CD4-positive, CD25-positive, alpha-beta regulatory T cell (primary cell): ENCODE data around the gene HAPLN2. TPM values are rescaled to one million over a fixed set of nuclear protein-coding genes. Genes with fewer than 3 reads are reported as not detected.

Source experiments
- ATAC-seq, 2 donors: fragments of 150-1000 bp; cut with Tn5 transposase; one replicate each; pipeline ENCODE4 v1.10.0; 2021; ENCODE audit warnings: low read depth in 2 of 2, moderate number of reproducible peaks in 2 of 2, moderate library complexity in 1 of 2
- DNase-seq, 3 donors: peaks; one replicate each; pipeline versions ENCODE4 v3.0.0 to v3.0.0-alpha.2; 2012 to 2022; ENCODE audit warnings: mixed read lengths in 1 of 3
- H3K27ac ChIP-seq: one replicate; pipeline ENCODE4 v1.7.0; 2013; ENCODE audit warnings: mild to moderate bottlenecking, low read length; ENCODE audit not compliant: insufficient read depth, poor library complexity, severe bottlenecking
- H3K27me3 ChIP-seq: one replicate; pipeline ENCODE4 v1.7.0; 2013; ENCODE audit warnings: low read length; ENCODE audit not compliant: control insufficient read depth, insufficient read depth
- H3K36me3 ChIP-seq: one replicate; pipeline ENCODE4 v1.7.0; 2013; ENCODE audit warnings: mild to moderate bottlenecking, low read length, moderate library complexity; ENCODE audit not compliant: control insufficient read depth, insufficient read depth
- H3K4me1 ChIP-seq: 2 replicates; pipeline ENCODE4 v1.7.0; 2013; ENCODE audit warnings: mild to moderate bottlenecking, low read length; ENCODE audit not compliant: insufficient read depth, control insufficient read depth, poor library complexity, severe bottlenecking
- H3K4me3 ChIP-seq: one replicate; pipeline ENCODE4 v1.7.0; 2013; ENCODE audit warnings: low read depth, mild to moderate bottlenecking, low read length, moderate library complexity
- H3K9me3 ChIP-seq, 2 experiments: 1 replicate in 1 of 2; 2 replicates in 1 of 2; pipeline ENCODE4 v1.7.0; 2013; ENCODE audit warnings: low read length in 2 of 2, mild to moderate bottlenecking in 1 of 2, moderate library complexity in 1 of 2; ENCODE audit not compliant: control insufficient read depth in 2 of 2
- H3K27ac Mint-ChIP-seq, 3 donors: one replicate each; pipeline ENCODE4 v1.8.0; 2020 to 2022; ENCODE audit warnings: mild to moderate bottlenecking in 3 of 3, mixed read lengths in 3 of 3, moderate library complexity in 2 of 3
- H3K27me3 Mint-ChIP-seq: one replicate; pipeline ENCODE4 v1.8.0; 2022; ENCODE audit warnings: mild to moderate bottlenecking, mixed read lengths
- H3K36me3 Mint-ChIP-seq: one replicate; pipeline ENCODE4 v1.8.0; 2020; ENCODE audit warnings: mixed read lengths
- H3K4me1 Mint-ChIP-seq, 4 donors: one replicate each; pipeline ENCODE4 v1.8.0; 2020 to 2022; ENCODE audit warnings: mixed read lengths in 4 of 4, mild to moderate bottlenecking in 1 of 4
- H3K4me3 Mint-ChIP-seq, 4 donors: one replicate each; pipeline ENCODE4 v1.8.0; 2020 to 2022; ENCODE audit warnings: mild to moderate bottlenecking in 4 of 4, mixed read lengths in 4 of 4, moderate library complexity in 3 of 4
- H3K9me3 Mint-ChIP-seq, 7 donors: one replicate each; pipeline ENCODE4 v1.8.0; 2020 to 2022; ENCODE audit warnings: mixed read lengths in 7 of 7, mild to moderate bottlenecking in 3 of 7, moderate library complexity in 2 of 7
- polyA plus RNA-seq, 4 donors: library from polyadenylated mRNA; unstranded; fragments of 300-500 nt; fragmentation: Illumina TruSeq; gene quantifications; one replicate each; pipeline ENCODE4 v1.2.3, GENCODE V29; 2021
- total RNA-seq: library from RNA; stranded (reverse); gene quantifications from one replicate; pipeline ENCODE4 v1.2.3, GENCODE V29; 2022

HAPLN2 gene
- total and polyA plus RNA-seq, 5 donors from 2014 or later: not detected

DNA sequence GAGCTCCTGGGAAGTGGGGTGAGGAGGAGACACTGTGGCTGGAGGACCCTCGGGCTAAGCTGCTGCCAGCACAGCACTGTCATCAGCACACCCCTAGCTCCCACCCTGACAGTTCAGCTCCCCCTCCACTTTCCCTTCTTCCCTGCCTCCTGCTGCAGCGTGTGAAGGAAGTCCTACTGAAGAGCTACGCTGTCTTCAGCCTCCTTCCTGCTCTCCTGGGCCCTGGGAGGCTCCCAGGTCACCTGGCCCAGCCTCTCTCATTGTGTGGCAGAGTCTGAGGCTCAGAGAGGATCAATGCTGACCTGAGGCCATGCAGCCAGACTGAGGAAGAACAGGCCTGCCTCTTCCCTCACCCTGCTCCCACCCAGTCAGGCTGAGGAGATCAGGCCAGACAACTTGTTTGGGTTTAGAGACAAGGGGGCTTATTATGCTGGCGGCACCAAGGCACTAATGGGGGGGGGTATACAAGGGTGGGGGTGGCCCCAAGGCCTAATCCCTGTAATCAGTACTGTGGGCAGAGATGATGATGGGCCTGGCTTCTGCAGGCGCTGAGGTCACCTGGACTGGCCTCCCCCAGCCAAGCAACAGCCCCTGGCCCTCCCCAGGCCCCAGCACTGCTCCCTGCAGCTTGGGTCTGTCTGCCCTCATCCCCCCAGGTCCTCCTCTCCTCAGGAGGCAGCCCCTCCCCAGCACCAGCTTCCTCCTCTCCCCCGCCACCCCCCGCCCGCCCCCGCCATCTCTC, 48.9 kb downstream of the HAPLN2 start:
- Mint-ChIP-seq H3K27me3 (peaks cover 25% of the 10 kb centered on the region), H3K4me1 (peaks cover 0 to 7% (median 2%) of the 10 kb centered on the region in 4 donors), H3K9me3 (no peaks in the 10 kb centered on the region), H3K36me3 (no peaks in the 10 kb centered on the region), H3K27ac (no peak overlapping the region), H3K4me3 (no peak overlapping the region)
- Histone ChIP-seq H3K27ac (no peak overlapping the region), H3K27me3 (no peaks in the 10 kb centered on the region), H3K4me1 (peaks cover 6% of the 10 kb centered on the region), H3K4me3 (no peak overlapping the region), H3K36me3 (no peaks in the 10 kb centered on the region), H3K9me3 (no peaks in the 10 kb centered on the region)
- DNase-seq (no peak), ATAC-seq (no peak)

GRCh38 chr1:156668801-156669637, 49.8 kb downstream of the HAPLN2 start:
- Mint-ChIP-seq H3K4me3 (no peak overlapping the region), H3K27ac (no peak overlapping the region), H3K36me3 (no peaks in the 10 kb centered on the region)

DNA sequence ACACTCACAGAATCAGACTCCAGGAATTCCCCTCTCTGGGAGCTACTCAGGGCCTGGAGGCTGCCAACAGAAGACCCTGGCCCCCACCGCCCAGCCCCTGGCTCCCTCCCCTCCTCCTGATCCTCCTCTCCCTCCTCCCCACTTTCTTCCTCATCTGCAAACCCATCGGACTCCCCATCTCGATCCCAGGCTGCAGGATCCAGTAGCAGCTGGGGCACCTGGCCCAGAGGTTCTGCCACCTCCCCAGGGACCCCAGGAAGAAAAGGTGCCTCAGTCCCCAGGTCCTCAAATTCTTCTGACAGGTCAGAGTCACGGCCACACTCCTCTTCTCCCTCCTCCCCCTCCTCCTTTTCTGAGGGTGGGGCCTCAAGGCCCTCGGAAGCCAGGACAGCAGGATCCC, 50.6 kb downstream of the HAPLN2 start:
- ATAC-seq (no peak), DNase-seq (no peak)
- Mint-ChIP-seq H3K4me1 (peaks cover 0 to 7% (median 2%) of the 10 kb centered on the region in 4 donors), H3K9me3 (no peaks in the 10 kb centered on the region), H3K27me3 (peaks cover 42% of the 10 kb centered on the region), H3K27ac (peak overlapping the region in 1 of 3 donors; percentile 26), H3K36me3 (no peaks in the 10 kb centered on the region), H3K4me3 (no peak overlapping the region)
- Histone ChIP-seq H3K4me3 (no peak overlapping the region), H3K4me1 (peaks cover 3% of the 10 kb centered on the region), H3K27me3 (no peaks in the 10 kb centered on the region), H3K36me3 (no peaks in the 10 kb centered on the region), H3K27ac (no peak overlapping the region), H3K9me3 (no peaks in the 10 kb centered on the region)

More at GRCh38 chr1:156668801-156669637, 49.8 kb downstream of the HAPLN2 start:
- H3K36me3 ChIP-seq: no peaks in the 10 kb centered on the region
- H3K4me3 ChIP-seq: no peak overlapping the region
- Mint-ChIP-seq H3K27me3 (peaks cover 34% of the 10 kb centered on the region), H3K4me1 (peaks cover 0 to 7% (median 2%) of the 10 kb centered on the region in 4 donors), H3K9me3 (no peaks in the 10 kb centered on the region)
- H3K9me3 ChIP-seq: no peaks in the 10 kb centered on the region
- H3K4me1 ChIP-seq: peaks cover 6% of the 10 kb centered on the region
- ATAC-seq: no peak
- no peak overlapping the region for H3K27ac ChIP-seq
- no peak for DNase-seq
- no peaks in the 10 kb centered on the region for H3K27me3 ChIP-seq

- peaks cover 47% of the 10 kb centered on the region for H3K27me3 Mint-ChIP-seq
- Histone ChIP-seq H3K27me3 (no peaks in the 10 kb centered on the region), H3K4me3 (no peak overlapping the region), H3K36me3 (no peaks in the 10 kb centered on the region), H3K9me3 (no peaks in the 10 kb centered on the region), H3K4me1 (no peaks in the 10 kb centered on the region), H3K27ac (no peak overlapping the region)
- no peaks in the 10 kb centered on the region for H3K36me3 Mint-ChIP-seq
- H3K27ac Mint-ChIP-seq: no peak overlapping the region
- no peak for ATAC-seq
- H3K4me1 Mint-ChIP-seq: peaks cover 0 to 7% (median 2%) of the 10 kb centered on the region in 4 donors
- no peak overlapping the region for H3K4me3 Mint-ChIP-seq
- H3K9me3 Mint-ChIP-seq: no peaks in the 10 kb centered on the region
- DNase-seq: no peak
Measured at GRCh38 chr1:156670359-156670758, 51.1 kb downstream of the HAPLN2 start.

GRCh38 chr1:156670791-156671190, 51.6 kb downstream of the HAPLN2 start:
- Histone ChIP-seq H3K4me3 (no peak overlapping the region), H3K36me3 (no peaks in the 10 kb centered on the region), H3K27me3 (no peaks in the 10 kb centered on the region), H3K27ac (no peak overlapping the region), H3K4me1 (no peaks in the 10 kb centered on the region), H3K9me3 (no peaks in the 10 kb centered on the region)
- Mint-ChIP-seq H3K36me3 (no peaks in the 10 kb centered on the region), H3K27ac (peak overlapping the region in 1 of 3 donors; percentile 6), H3K27me3 (peaks cover 49% of the 10 kb centered on the region), H3K9me3 (no peaks in the 10 kb centered on the region), H3K4me1 (peaks cover 0 to 5% (median 2%) of the 10 kb centered on the region in 4 donors), H3K4me3 (no peak overlapping the region)
- no peak for ATAC-seq
- DNase-seq: no peak

- H3K27me3 ChIP-seq: no peaks in the 10 kb centered on the region
- H3K9me3 Mint-ChIP-seq: no peaks in the 10 kb centered on the region
- H3K36me3 ChIP-seq: no peaks in the 10 kb centered on the region
- no peaks in the 10 kb centered on the region for H3K4me1 ChIP-seq
- no peak overlapping the region for H3K27ac Mint-ChIP-seq
- H3K4me3 ChIP-seq: no peak overlapping the region
- DNase-seq: no peak
- peaks cover 0 to 5% (median 2%) of the 10 kb centered on the region in 4 donors for H3K4me1 Mint-ChIP-seq
- H3K36me3 Mint-ChIP-seq: no peaks in the 10 kb centered on the region
- ATAC-seq: no peak
- no peak overlapping the region for H3K27ac ChIP-seq
- no peaks in the 10 kb centered on the region for H3K9me3 ChIP-seq
- no peak overlapping the region for H3K4me3 Mint-ChIP-seq
- peaks cover 51% of the 10 kb centered on the region for H3K27me3 Mint-ChIP-seq
Measured at GRCh38 chr1:156671804-156672203, 52.6 kb downstream of the HAPLN2 start.

GRCh38 chr1:156673387-156674121, 54.3 kb downstream of the HAPLN2 start:
- Mint-ChIP-seq H3K4me3 (no peak overlapping the region), H3K9me3 (no peaks in the 10 kb centered on the region), H3K36me3 (no peaks in the 10 kb centered on the region), H3K27ac (no peak overlapping the region), H3K4me1 (peaks cover 7 to 18% (median 8%) of the 10 kb centered on the region in 4 donors), H3K27me3 (peaks cover 62% of the 10 kb centered on the region)
- peaks cover 11% of the 10 kb centered on the region for H3K27me3 ChIP-seq
- ATAC-seq (no peak), DNase-seq (no peak)
- H3K9me3 ChIP-seq: no peaks in the 10 kb centered on the region
- H3K4me3 ChIP-seq: no peak overlapping the region
- peaks cover 10% of the 10 kb centered on the region for H3K4me1 ChIP-seq
- H3K36me3 ChIP-seq: no peaks in the 10 kb centered on the region
- no peak overlapping the region for H3K27ac ChIP-seq
